RWPE1 (cell line): ENCODE measurements around the gene FMO4.
"Not testable (repeated sequence)": the region's sequence is repeated elsewhere in the genome, so short reads cannot be mapped to it uniquely, and the experiment has no call there.

ENCODE experiments used
- CTCF ChIA-PET: fragments of 350-600 bp; sonication (Branson Sonifier 250); formaldehyde crosslinking; extraction: SDS; loops from one replicate; lab custom pipeline; 2021; lab: Yijun Ruan, JAX
- POLR2A ChIA-PET: fragments of 400-600 bp; formaldehyde crosslinking; extraction: SDS; loops from one replicate; lab custom pipeline; 2020; ENCODE audit warnings: antibody characterized with exemption; ENCODE audit not compliant: low non-redundant PET; lab: Yijun Ruan, JAX
- DNase-seq: peaks from one replicate; pipeline ENCODE4 v3.0.0; 2012; ENCODE audit warnings: low spot score
- H3K27ac ChIP-seq: fragments of 450-650 bp; 2 replicates; pipeline ENCODE4 v1.5.1; 2017
- TF ChIP-seq, protein P1 (sequence below): fragments of 450-650 bp; conservative IDR thresholded peaks from 2 replicates; pipeline ENCODE4 v1.5.1; 2017; ENCODE audit warnings: low read depth, mild to moderate bottlenecking

FMO4 gene

DNA sequence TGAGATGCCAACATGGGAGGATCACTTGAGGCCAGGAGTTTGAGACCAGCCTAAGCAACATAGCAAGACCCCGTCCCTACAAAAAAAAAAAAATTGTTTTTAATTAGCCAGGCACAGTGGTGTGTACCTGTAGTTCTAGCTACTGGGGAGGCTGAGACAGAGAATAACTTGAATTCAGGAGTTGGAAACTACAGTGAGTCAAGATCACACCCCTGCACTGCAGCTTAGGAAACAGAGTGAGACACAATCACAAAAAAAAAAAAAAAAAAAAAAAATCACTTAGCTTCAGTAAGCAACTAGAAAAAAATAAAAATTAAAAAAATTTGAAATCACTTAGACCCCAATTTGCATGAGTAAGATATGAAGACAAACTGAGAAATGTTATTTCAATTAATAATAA is 53.5 kb downstream of the FMO4 start:
- no peak overlapping the region for H3K27ac ChIP-seq
- no peak for DNase-seq
- CTCF ChIA-PET, result interaction anchor here (0.6 kb wide), 1 partner anchor 100 kb away, joined by 3 read pairs; no protein-coding TSS in a partner anchor
- POLR2A ChIA-PET, result no interaction called here
- TF ChIP-seq, protein P1, sequence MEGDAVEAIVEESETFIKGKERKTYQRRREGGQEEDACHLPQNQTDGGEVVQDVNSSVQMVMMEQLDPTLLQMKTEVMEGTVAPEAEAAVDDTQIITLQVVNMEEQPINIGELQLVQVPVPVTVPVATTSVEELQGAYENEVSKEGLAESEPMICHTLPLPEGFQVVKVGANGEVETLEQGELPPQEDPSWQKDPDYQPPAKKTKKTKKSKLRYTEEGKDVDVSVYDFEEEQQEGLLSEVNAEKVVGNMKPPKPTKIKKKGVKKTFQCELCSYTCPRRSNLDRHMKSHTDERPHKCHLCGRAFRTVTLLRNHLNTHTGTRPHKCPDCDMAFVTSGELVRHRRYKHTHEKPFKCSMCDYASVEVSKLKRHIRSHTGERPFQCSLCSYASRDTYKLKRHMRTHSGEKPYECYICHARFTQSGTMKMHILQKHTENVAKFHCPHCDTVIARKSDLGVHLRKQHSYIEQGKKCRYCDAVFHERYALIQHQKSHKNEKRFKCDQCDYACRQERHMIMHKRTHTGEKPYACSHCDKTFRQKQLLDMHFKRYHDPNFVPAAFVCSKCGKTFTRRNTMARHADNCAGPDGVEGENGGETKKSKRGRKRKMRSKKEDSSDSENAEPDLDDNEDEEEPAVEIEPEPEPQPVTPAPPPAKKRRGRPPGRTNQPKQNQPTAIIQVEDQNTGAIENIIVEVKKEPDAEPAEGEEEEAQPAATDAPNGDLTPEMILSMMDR, result no peak

DNA sequence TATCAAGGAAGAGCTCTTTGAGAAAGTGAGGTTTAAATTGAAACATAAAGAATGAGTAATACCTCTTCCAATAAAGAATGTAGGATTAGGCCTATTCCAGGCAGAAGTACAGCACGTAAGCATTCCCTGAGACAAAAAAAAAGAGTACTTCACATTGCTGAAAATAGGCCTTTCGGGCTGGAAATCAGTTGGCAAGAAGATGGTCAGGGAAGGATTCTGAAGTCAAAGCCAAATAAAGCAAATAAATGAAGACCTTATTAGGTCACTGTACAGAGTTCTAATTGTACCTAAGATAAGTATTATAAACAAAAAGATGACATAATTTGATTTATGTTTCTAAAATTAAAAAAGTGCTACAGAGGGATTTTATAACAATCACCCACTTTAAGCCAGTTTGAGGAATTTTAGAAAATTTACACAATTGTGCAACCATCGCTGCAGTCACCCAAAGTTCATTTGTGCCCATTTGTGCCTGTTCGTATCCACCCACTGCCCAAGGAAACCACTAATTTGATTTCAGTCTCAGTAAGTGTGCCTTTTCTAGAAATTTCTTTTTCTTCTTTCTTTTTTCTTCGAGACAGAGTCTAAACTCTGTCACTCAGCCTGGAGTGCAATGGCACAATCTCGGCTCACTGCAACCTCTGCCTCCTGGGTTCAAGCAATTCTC is 58.6 kb downstream of the FMO4 start:
- POLR2A ChIA-PET, result no interaction called here
- no peak for DNase-seq
- H3K27ac ChIP-seq, result no peak overlapping the region
- TF ChIP-seq, protein P1, result no peak
- CTCF ChIA-PET, result interaction anchor here (0.7 kb wide), 1 partner anchor 216 kb away, joined by 4 read pairs; no protein-coding TSS in a partner anchor

DNA sequence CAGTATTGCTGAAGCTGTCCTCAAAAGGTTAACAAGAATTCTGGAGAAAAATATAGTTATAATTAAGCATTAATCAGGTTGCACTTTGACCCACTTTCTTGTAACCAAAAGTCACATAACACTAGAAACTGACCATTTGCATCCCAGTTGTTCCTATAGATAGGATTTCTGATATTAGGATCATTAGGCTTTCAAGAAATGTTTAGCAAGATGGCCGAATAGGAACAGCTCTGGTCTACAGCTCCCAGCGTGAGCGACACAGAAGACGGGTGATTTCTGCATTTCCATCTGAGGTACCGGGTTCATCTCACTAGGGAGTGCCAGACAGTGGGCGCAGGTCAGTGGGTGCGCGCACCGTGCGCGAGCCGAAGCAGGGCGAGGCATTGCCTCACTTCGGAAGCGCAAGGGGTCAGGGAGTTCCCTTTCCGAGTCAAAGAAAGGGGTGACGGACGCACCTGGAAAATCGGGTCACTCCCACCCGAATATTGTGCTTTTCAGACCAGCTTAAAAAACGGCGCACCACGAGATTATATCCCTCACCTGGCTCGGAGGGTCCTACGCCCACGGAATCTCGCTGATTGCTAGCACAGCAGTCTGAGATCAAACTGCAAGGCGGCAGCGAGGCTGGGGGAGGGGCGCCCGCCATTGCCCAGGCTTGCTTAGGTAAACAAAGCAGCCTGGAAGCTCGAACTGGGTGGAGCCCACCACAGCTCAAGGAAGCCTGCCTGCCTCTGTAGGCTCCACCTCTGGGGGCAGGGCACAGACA is 59.6 kb downstream of the FMO4 start:
- H3K27ac ChIP-seq, POLR2A ChIA-PET, DNase-seq, CTCF ChIA-PET: not testable (repeated sequence)

DNA sequence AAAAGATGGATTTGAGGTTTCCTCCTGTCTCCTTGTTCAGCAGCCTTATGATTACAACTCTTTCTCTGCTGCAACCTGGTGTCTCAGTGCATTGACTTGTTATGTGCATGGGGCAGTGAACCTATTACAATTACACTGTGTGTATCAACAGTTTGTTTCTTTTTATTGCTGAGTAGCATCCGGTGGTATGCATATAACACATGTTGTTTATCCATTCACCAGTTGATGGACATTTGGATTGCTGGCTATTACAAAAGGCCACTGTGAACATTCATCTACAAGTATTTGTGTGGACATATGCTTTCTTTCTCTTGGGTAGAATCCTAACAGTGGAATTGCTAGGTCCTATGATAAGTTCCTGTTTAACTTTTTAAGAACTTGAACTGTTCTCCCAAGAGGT is 65.9 kb downstream of the FMO4 start:
- POLR2A ChIA-PET, result no interaction called here
- CTCF ChIA-PET, result interaction anchor here (0.5 kb wide), 1 partner anchor 80 kb away, joined by 3 read pairs; no protein-coding TSS in a partner anchor
- TF ChIP-seq, protein P1, result no peak
- no peak for DNase-seq
- H3K27ac ChIP-seq, result no peak overlapping the region

DNA sequence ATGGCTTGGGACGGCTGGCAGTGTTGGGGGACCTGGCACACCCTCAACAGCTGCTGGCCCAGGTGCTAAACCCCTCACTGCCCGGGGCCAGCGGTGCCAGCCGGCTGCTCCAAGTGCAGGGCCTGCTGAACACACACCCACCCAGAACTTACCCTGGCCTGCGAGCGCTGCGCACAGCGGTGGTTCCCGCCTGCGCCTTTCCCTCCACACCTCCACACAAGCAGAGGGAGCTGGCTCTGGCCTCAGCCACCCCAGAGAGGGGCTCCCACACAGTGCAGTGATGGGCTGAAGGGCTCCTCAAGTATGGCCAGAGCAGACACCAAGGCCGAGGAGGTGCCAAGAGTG is 67.9 kb downstream of the FMO4 start:
- no peak for DNase-seq
- no peak overlapping the region for H3K27ac ChIP-seq
- POLR2A ChIA-PET, result no interaction called here
- CTCF ChIA-PET, result interaction anchor here (0.7 kb wide), 1 partner anchor 18 kb away, joined by 4 read pairs; no protein-coding TSS in a partner anchor
- TF ChIP-seq, protein P1, result no peak

DNA sequence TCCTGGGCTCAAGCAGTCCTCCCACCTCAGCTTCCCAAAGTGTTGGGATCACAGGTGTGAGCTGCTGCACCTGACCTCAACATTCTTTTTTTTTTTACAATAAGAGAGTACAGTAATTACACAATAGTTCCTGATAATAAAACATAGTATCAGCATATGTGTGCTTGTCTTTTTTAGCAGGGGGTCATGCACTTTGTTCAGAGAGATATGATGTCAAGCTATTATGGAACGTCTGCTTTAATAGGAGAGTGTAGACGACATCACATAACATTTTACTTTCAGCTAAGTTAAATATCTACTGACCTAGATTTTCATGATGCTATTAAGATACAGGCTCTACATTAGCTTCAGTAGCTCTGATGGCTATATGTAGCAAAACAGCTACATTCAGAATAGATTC is 70.5 kb downstream of the FMO4 start:
- no peak overlapping the region for H3K27ac ChIP-seq
- ChIA-PET CTCF (interaction anchor here (0.6 kb wide), 1 partner anchor 85 kb away, joined by 6 read pairs; no protein-coding TSS in a partner anchor), POLR2A (no interaction called here)
- DNase-seq, result no peak
- TF ChIP-seq, protein P1, result no peak

DNA sequence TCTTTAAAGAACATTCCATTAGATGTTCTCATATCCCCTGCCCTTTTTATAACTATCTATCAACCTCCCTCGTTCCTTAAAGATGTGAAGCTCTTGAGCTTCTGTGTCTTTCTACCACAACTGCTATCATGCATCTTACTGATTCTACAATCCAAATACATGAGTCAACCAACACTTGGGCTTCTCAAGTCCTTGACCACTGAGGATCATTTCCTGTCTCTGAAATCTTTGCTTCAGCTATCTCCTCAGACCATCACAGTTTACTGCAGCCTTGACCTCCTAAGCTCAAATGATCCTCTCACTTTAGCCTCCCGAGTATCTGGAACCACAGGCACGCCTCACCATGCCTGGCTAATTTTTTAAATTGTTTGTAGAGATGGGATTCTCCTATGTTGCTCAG is 75.2 kb downstream of the FMO4 start:
- TF ChIP-seq, protein P1, result no peak
- ChIA-PET CTCF (no interaction called here), POLR2A (no interaction called here)
- DNase-seq, result no peak
- no peak overlapping the region for H3K27ac ChIP-seq

DNA sequence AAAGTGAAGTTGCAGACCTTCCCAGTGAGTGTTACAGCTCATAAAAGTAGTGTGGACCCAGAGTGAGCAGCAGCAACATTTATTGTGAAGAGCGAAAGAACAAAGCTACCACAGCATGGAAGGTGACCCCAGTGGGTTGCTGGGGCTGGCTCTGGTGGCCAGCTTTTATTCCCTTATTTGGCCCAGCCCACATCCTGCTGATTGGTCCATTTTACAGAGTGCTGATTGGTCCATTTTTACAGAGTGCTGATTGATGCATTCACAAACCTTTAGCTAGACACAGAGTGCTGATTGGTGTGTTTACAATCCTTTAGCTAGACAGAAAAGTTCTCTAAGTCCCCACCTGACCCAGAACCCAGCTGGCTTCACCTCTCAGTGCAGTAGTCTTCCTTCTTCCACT is 76.8 kb downstream of the FMO4 start:
- POLR2A ChIA-PET, H3K27ac ChIP-seq, DNase-seq: not testable (repeated sequence)
- CTCF ChIA-PET, result interaction anchor here (0.6 kb wide), 1 partner anchor 177 kb away, joined by 6 read pairs; no protein-coding TSS in a partner anchor
